ENCODE data around the gene KSR2. TPM values are rescaled to one million over a fixed set of nuclear protein-coding genes. Genes with fewer than 3 reads are reported as not detected.

Gene KSR2
- total RNA-seq, 1 experiment from 2014 or later = 0.15 TPM

- H3K36me3 ChIP-seq (ENCODE audit: control insufficient read depth, insufficient read depth, low read length) = no peaks in the 10 kb centered on the region
- H3K27me3 ChIP-seq (ENCODE audit: control insufficient read depth, insufficient read depth, low read length) = no peaks in the 10 kb centered on the region
- in situ Hi-C loops (cut with HindIII; ENCODE audit: low pct_unique_long_range_greater_than_20kb, low sequenced_read_pairs) = no loop called here
- intact Hi-C loops (cut with micrococcal nuclease; ENCODE audit: unreplicated experiment) = no loop called here
- H3K4me3 ChIP-seq (ENCODE audit: low read depth in 2 of 2, low read length in 2 of 2) = no peak overlapping the region
- ChIA-PET CTCF (no interaction called here), POLR2A (interaction anchor here (0.7 kb wide), 1 partner anchor 209 kb away, joined by 4 read pairs; no protein-coding TSS in a partner anchor)
- DNase-seq (ENCODE audit: low read depth, low spot score) (no peak), ATAC-seq (no peak)
- BruUV-seq (replicated peaks) = no TSS peak
- TF ChIP-seq REST (IDR thresholded peaks at IDR 0.05; ENCODE audit: insufficient read depth in 1 of 2, low read depth in 2 of 2, low read length in 1 of 2) (no peak), TCF7L2 (IDR thresholded peaks at IDR 0.05; ENCODE audit: low read depth, low read length) (no peak), CTCF (IDR thresholded peaks at IDR 0.05) (no peak), SIN3A (IDR thresholded peaks at IDR 0.05; ENCODE audit: borderline replicate concordance, insufficient read depth, low read depth, low read length) (no peak), POLR2AphosphoS5 (IDR thresholded peaks at IDR 0.05; ENCODE audit: low read depth, low read length) (no peak)
- H3K27ac ChIP-seq (ENCODE audit: low read length) = no peak overlapping the region
- H3K4me1 ChIP-seq (ENCODE audit: control insufficient read depth, insufficient read depth, low read length) = no peaks in the 10 kb centered on the region
- no peaks in the 10 kb centered on the region for H3K9me3 ChIP-seq (ENCODE audit: control insufficient read depth, insufficient read depth, low read depth, low read length)
Observed at GRCh38 chr12:117412465-117413188, 556.2 kb downstream of the KSR2 start.

GRCh38 chr12:117409286-117409685 is 559.5 kb downstream of the KSR2 start:
- no peak overlapping the region for H3K4me3 ChIP-seq (ENCODE audit: low read depth in 2 of 2, low read length in 2 of 2)
- intact Hi-C loops (cut with micrococcal nuclease; ENCODE audit: unreplicated experiment) (no loop called here), in situ Hi-C loops (cut with HindIII; ENCODE audit: low pct_unique_long_range_greater_than_20kb, low sequenced_read_pairs) (no loop called here)
- no peaks in the 10 kb centered on the region for H3K4me1 ChIP-seq (ENCODE audit: control insufficient read depth, insufficient read depth, low read length)
- no peak overlapping the region for H3K27ac ChIP-seq (ENCODE audit: low read length)
- CTCF ChIA-PET = no interaction called here
- no peak for ATAC-seq
- DNase-seq (ENCODE audit: low read depth, low spot score) = no peak
- POLR2A ChIA-PET = no interaction called here
- H3K27me3 ChIP-seq (ENCODE audit: control insufficient read depth, insufficient read depth, low read length) = no peaks in the 10 kb centered on the region
- H3K9me3 ChIP-seq (ENCODE audit: control insufficient read depth, insufficient read depth, low read depth, low read length) = no peaks in the 10 kb centered on the region
- no TSS peak for BruUV-seq (replicated peaks)
- H3K36me3 ChIP-seq (ENCODE audit: control insufficient read depth, insufficient read depth, low read length) = no peaks in the 10 kb centered on the region
- TF ChIP-seq POLR2AphosphoS5 (IDR thresholded peaks at IDR 0.05; ENCODE audit: low read depth, low read length) (no peak), REST (IDR thresholded peaks at IDR 0.05; ENCODE audit: insufficient read depth in 1 of 2, low read depth in 2 of 2, low read length in 1 of 2) (no peak), SIN3A (IDR thresholded peaks at IDR 0.05; ENCODE audit: borderline replicate concordance, insufficient read depth, low read depth, low read length) (no peak), TCF7L2 (IDR thresholded peaks at IDR 0.05; ENCODE audit: low read depth, low read length) (no peak), CTCF (IDR thresholded peaks at IDR 0.05) (no peak)
